Caco-2 (cell line): Measurements from ENCODE around the gene VRK2. TPM values are rescaled to one million over a fixed set of nuclear protein-coding genes. Genes with fewer than 3 reads are reported as not detected.

Experiments used
- BruUV-seq: library from RNA; stranded (reverse); fragments of 400-500 nt; replicated peaks from 2 replicates; lab custom pipeline; 2021; lab: Mats Ljungman, UMichigan
- CTCF ChIA-PET: fragments of 300-600 bp; sonication (Branson Sonifier 250); formaldehyde crosslinking; loops from one replicate; lab custom pipeline; 2022; ENCODE audit warnings: antibody characterized with exemption; lab: Charles Lee
- POLR2A ChIA-PET: fragments of 300-600 bp; sonication (Branson Sonifier 250); formaldehyde crosslinking; loops from one replicate; lab custom pipeline; 2022; ENCODE audit warnings: antibody characterized with exemption; lab: Charles Lee
- DNase-seq, 2 experiments: peaks; one replicate each; pipeline versions ENCODE4 v3.0.0 to v3.0.0-alpha.2; 2020 to 2022
- H3K27me3 ChIP-seq: replicated peaks from 2 replicates; pipeline ENCODE4 v1.6.0; 2011; ENCODE audit warnings: low read length; ENCODE audit not compliant: control insufficient read depth, insufficient read depth
- H3K36me3 ChIP-seq: 2 replicates; pipeline ENCODE4 v1.5.1; 2011; ENCODE audit warnings: low read length; ENCODE audit not compliant: control insufficient read depth, insufficient read depth
- H3K4me1 ChIP-seq: fragments of 250-450 bp; sonication (Bioruptor Pico); 2 replicates; pipeline ENCODE4 v1.5.1; 2020; ENCODE audit warnings: mild to moderate bottlenecking
- H3K4me3 ChIP-seq: 2 replicates; pipeline ENCODE4 v1.5.1; 2011; ENCODE audit warnings: low read depth, mild to moderate bottlenecking, control low read depth, low read length
- H3K9me3 ChIP-seq: fragments of 250-450 bp; sonication (Bioruptor Pico); 2 replicates; pipeline ENCODE4 v1.5.1; 2020; ENCODE audit warnings: mild to moderate bottlenecking, moderate library complexity
- H3K27ac Mint-ChIP-seq: one replicate; pipeline ENCODE4 v1.8.0; 2022; ENCODE audit warnings: mixed read lengths; ENCODE audit not compliant: unreplicated experiment
- H3K27me3 Mint-ChIP-seq: one replicate; pipeline ENCODE4 v1.8.0; 2022; ENCODE audit warnings: mixed read lengths; ENCODE audit not compliant: insufficient read depth, unreplicated experiment
- H3K36me3 Mint-ChIP-seq: one replicate; pipeline ENCODE4 v1.8.0; 2022; ENCODE audit warnings: mild to moderate bottlenecking, mixed read lengths; ENCODE audit not compliant: insufficient read depth, unreplicated experiment
- H3K4me1 Mint-ChIP-seq: one replicate; pipeline ENCODE4 v1.8.0; 2022; ENCODE audit warnings: low read depth, mixed read lengths; ENCODE audit not compliant: unreplicated experiment
- H3K4me3 Mint-ChIP-seq: one replicate; pipeline ENCODE4 v1.8.0; 2022; ENCODE audit warnings: mild to moderate bottlenecking, moderate library complexity, mixed read lengths; ENCODE audit not compliant: unreplicated experiment
- H3K9me3 Mint-ChIP-seq: one replicate; pipeline ENCODE4 v1.8.0; 2022; ENCODE audit warnings: mixed read lengths; ENCODE audit not compliant: unreplicated experiment
- intact Hi-C: fragments of 100-400 bp; cut with micrococcal nuclease; formaldehyde crosslinking; loops from one replicate; pipeline ENCODE4 v1.10.0; 2022; ENCODE audit not compliant: unreplicated experiment
- total RNA-seq: library from RNA; stranded (reverse); gene quantifications from 2 replicates; pipeline ENCODE4 v1.2.3, GENCODE V29; 2022
- TF ChIP-seq, protein P1 (sequence below), 2 experiments: fragments of 200-600 bp in 1 of 2; IDR thresholded peaks; 1 replicate in 1 of 2; 2 replicates in 1 of 2; pipeline versions ENCODE4 v1.5.1 to v1.8.0; 2011 to 2022; ENCODE audit warnings: antibody characterized with exemption in 1 of 2, control low read depth in 1 of 2, inconsistent platforms in 1 of 2, low read depth in 1 of 2, low read length in 1 of 2, mild to moderate bottlenecking in 1 of 2, moderate library complexity in 1 of 2; ENCODE audit not compliant: insufficient read depth in 1 of 2, severe bottlenecking in 1 of 2, unreplicated experiment in 1 of 2

VRK2 gene
- total RNA-seq, 1 experiment from 2014 or later: 35.4 TPM

DNA sequence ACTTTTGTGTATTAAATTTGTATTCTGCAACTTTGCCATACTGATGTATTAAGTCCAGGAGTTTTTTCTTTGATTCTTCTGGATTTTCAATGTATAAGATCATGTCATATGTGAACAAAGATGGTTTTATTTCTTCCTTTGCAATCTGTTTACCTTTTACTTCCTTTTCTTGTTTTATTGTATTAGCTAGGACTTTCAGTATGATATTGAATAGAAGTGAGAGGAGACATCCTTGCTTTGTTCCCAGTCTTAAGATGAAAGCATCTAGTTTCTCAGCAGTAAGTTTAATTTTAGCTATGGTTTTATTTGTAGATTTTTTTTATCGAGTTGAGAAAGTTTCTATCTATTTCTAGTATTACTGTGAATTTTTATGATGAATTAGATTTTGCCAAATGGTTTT is 25.5 kb downstream of the VRK2 start:
- intact Hi-C loops: no loop called here
- no peaks in the 10 kb centered on the region for H3K4me1 ChIP-seq
- H3K27me3 Mint-ChIP-seq: no peaks in the 10 kb centered on the region
- no peaks in the 10 kb centered on the region for H3K36me3 Mint-ChIP-seq
- ChIA-PET POLR2A (no interaction called here), CTCF (no interaction called here)
- H3K4me1 Mint-ChIP-seq: no peaks in the 10 kb centered on the region
- BruUV-seq: no TSS peak
- no peak for DNase-seq
- H3K27ac Mint-ChIP-seq: no peak overlapping the region
- no peak overlapping the region for H3K4me3 Mint-ChIP-seq
- no peaks in the 10 kb centered on the region for H3K9me3 ChIP-seq
- H3K27me3 ChIP-seq: no peaks in the 10 kb centered on the region
- peaks cover 9% of the 10 kb centered on the region for H3K9me3 Mint-ChIP-seq
- TF ChIP-seq, protein P1, sequence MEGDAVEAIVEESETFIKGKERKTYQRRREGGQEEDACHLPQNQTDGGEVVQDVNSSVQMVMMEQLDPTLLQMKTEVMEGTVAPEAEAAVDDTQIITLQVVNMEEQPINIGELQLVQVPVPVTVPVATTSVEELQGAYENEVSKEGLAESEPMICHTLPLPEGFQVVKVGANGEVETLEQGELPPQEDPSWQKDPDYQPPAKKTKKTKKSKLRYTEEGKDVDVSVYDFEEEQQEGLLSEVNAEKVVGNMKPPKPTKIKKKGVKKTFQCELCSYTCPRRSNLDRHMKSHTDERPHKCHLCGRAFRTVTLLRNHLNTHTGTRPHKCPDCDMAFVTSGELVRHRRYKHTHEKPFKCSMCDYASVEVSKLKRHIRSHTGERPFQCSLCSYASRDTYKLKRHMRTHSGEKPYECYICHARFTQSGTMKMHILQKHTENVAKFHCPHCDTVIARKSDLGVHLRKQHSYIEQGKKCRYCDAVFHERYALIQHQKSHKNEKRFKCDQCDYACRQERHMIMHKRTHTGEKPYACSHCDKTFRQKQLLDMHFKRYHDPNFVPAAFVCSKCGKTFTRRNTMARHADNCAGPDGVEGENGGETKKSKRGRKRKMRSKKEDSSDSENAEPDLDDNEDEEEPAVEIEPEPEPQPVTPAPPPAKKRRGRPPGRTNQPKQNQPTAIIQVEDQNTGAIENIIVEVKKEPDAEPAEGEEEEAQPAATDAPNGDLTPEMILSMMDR (IDR thresholded peaks at IDR 0.05; ENCODE audit: insufficient read depth in 1 of 2, low read depth in 1 of 2, low read length in 1 of 2, severe bottlenecking in 1 of 2, unreplicated experiment in 1 of 2): no peak
- no peaks in the 10 kb centered on the region for H3K36me3 ChIP-seq
- no peak overlapping the region for H3K4me3 ChIP-seq

DNA sequence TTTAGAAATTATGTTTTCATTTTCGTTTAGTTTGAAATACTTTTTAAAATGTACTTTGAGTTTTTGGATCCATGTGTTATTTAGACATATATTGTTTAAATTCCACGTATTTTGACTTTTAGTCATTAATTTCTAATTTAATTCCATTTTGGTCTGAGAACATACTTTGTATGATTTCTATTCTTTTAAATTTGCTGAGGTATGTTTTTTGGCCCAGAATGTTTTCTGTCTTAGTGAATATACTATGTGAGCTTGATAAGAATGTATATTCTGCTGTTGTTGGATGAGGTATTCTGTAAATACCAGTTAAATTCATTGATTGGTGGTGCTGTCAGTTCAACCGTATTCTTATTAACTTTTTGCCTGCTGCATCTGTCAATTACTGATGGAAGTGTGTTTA is 26.4 kb downstream of the VRK2 start:
- Histone ChIP-seq H3K4me3 (no peak overlapping the region), H3K36me3 (no peaks in the 10 kb centered on the region), H3K9me3 (no peaks in the 10 kb centered on the region), H3K4me1 (no peaks in the 10 kb centered on the region), H3K27me3 (no peaks in the 10 kb centered on the region)
- CTCF ChIA-PET: no interaction called here
- no peaks in the 10 kb centered on the region for H3K27me3 Mint-ChIP-seq
- no peaks in the 10 kb centered on the region for H3K36me3 Mint-ChIP-seq
- POLR2A ChIA-PET: no interaction called here
- H3K27ac Mint-ChIP-seq: no peak overlapping the region
- no peak for DNase-seq
- no TSS peak for BruUV-seq
- intact Hi-C loops: no loop called here
- peaks cover 7% of the 10 kb centered on the region for H3K4me1 Mint-ChIP-seq
- H3K9me3 Mint-ChIP-seq: peaks cover 9% of the 10 kb centered on the region
- no peak overlapping the region for H3K4me3 Mint-ChIP-seq
- TF ChIP-seq, protein P1 (IDR thresholded peaks at IDR 0.05; ENCODE audit: insufficient read depth in 1 of 2, low read depth in 1 of 2, low read length in 1 of 2, severe bottlenecking in 1 of 2, unreplicated experiment in 1 of 2): no peak

DNA sequence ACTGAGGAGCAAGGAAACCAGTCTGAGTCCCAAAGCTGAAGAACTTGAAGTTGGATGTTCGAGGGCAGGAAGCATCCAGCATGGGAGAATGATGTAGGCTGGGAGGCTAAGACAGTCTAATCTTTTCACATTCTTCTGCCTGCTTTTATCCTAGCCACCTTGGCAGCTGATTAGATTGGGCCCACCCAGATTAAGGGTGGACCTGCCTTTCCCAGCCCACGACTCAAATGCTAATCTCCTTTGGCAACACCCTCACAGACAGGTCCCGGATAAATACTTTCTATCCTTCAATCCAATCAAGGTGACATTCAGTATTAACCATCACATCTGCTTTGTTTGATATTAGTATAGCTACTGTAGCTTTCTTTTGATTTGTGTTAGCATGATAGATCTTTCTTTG is 27.1 kb downstream of the VRK2 start:
- Mint-ChIP-seq H3K4me1 (peaks cover 7% of the 10 kb centered on the region), H3K27ac (no peak overlapping the region), H3K4me3 (no peak overlapping the region), H3K27me3 (no peaks in the 10 kb centered on the region), H3K36me3 (no peaks in the 10 kb centered on the region), H3K9me3 (peaks cover 9% of the 10 kb centered on the region)
- TF ChIP-seq, protein P1 (IDR thresholded peaks at IDR 0.05; ENCODE audit: insufficient read depth in 1 of 2, low read depth in 1 of 2, low read length in 1 of 2, severe bottlenecking in 1 of 2, unreplicated experiment in 1 of 2): no peak
- no TSS peak for BruUV-seq
- H3K27me3 ChIP-seq: no peaks in the 10 kb centered on the region
- H3K4me1 ChIP-seq: no peaks in the 10 kb centered on the region
- no peaks in the 10 kb centered on the region for H3K9me3 ChIP-seq
- CTCF ChIA-PET: no interaction called here
- no peak for DNase-seq
- no peak overlapping the region for H3K4me3 ChIP-seq
- H3K36me3 ChIP-seq: no peaks in the 10 kb centered on the region
- POLR2A ChIA-PET: no interaction called here
- intact Hi-C loops: no loop called here
